NCI-H1436 treated with DMSO at 0.1 percent for 48 hours (cell line): ENCODE results near the gene ASIC1.

Experiments
- DNase-seq: peaks from one replicate; lab custom pipeline; 2025; lab: John Stamatoyannopoulos, UW

Gene ASIC1

DNA sequence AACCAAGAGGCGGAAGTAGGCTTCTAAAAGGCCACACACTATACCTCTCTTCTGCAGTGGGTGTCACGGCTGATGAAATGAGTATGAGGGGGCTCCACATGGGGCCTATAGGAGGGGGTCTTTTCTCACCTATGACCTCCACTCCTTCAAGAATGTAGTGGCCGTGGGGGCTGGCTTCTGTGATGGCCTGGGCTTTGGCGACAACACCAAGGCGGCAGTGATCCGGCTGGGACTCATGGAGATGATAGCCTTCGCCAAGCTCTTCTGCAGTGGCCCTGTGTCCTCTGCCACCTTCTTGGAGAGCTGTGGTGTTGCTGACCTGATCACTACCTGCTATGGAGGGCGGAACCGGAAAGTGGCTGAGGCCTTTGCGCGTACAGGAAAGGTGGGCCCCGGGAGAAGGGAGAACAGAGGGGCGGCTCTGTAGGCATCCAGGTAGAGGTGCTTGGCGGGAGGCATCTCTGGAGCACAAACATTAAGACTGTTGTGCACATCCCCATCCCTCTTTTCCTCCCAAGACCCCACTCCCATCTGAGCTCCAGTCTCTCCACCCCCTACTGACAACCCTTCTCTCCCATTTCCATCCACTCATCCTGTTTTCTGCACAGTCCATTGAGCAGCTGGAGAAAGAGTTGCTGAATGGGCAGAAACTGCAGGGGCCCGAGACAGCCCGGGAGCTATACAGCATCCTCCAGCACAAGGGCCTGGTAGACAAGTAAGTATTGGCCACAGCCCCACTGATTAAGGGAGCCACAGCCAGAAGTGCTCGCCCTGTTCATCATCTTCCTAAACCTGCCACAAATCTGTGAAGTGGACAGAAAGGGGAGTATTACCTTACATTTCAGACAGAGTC lies 50.2 kb downstream of the ASIC1 start:
- DNase-seq: no peak

DNA sequence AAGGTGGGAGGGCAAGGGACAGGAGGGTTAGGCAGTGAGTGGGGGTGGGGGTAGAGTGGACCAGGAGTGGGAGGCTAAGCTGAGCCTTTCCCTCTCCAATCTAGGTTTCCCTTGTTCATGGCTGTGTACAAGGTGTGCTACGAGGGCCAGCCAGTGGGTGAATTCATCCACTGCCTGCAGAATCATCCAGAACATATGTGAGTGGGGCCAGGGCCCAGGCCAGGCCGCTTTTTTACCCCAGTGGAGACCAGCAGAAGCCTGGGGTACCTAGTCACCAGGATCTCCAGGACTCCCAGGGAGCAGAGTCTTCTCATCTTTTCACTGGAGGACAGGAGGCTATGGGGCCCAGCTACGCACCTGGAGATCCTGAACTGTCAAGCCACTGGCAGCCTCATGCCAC lies 51.9 kb downstream of the ASIC1 start:
- DNase-seq: no peak

DNA sequence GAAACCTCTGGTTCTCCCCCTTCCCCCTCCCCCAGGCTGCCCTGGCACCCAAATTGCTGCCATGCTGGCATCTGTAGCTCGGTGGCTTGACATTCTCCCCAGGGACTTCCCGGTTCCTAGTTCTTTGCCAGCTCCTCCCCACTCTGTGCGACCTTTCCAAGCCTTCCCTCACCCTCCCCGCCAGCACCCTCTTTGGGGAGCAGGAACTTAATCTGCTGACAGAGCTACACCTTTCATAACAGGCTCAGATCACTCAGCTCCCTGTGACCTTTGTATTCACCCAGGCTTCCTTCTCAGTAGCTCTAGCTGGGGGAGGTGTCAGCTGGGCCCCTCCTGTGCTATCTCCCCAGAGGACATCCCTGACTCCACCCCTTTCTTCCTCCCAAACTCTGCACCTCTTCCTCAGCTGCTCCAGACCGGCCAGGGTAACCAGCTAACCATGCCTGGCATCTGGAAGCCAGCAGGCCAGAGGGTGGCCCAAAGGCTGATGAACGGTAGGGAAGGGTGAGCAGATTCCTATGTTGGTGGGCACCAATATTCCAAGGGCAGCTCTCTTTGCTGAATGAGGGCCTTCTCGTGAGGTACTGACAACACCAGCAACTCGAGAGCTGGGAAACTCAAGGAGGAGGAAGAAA lies 52.8 kb downstream of the ASIC1 start:
- DNase-seq: no peak

DNA sequence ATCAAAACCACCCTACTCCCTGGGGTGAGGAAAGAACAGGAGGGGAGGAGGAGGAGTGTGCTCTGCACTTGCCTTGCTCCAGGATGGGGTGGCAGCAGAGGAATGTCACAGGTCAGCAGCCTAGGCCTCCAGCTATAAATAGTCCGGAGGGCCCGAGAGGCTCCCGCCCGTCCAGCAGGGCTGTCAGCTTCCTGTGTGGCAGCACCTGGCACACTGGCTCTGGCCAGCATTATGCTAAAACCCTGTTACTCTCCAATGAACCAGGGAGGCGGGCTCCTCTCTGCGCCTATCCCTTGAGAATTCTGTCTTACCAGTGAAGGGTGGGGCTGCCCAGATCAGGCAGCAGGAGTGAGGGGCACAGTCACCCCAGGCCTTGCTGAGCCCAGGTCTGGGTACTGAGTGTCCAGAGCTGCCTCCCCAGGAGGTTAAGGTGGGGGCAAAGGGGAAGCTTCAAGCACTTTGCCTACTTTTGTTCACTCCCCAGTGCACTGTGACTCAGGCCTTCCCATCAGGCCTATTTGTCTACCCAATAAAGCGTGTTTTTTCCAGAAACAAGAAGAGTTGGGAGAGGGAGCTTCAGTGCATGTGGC lies 53.5 kb downstream of the ASIC1 start:
- DNase-seq: no peak

DNA sequence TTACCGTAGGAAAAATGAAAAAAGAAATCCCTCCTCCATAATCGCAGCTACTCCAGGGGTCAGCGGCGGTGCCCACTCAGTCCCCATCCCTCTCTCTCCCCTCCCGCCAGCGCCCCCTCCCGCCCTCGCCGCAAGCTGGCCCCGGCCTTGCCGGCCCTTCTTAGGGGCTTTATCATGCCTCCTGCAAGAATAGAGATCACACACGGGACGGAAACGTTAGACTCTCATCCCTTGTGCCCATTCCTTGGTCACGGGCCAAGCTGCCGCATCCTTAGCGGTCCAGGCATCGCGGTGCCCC lies 53.9 kb downstream of the ASIC1 start:
- no peak for DNase-seq

DNA sequence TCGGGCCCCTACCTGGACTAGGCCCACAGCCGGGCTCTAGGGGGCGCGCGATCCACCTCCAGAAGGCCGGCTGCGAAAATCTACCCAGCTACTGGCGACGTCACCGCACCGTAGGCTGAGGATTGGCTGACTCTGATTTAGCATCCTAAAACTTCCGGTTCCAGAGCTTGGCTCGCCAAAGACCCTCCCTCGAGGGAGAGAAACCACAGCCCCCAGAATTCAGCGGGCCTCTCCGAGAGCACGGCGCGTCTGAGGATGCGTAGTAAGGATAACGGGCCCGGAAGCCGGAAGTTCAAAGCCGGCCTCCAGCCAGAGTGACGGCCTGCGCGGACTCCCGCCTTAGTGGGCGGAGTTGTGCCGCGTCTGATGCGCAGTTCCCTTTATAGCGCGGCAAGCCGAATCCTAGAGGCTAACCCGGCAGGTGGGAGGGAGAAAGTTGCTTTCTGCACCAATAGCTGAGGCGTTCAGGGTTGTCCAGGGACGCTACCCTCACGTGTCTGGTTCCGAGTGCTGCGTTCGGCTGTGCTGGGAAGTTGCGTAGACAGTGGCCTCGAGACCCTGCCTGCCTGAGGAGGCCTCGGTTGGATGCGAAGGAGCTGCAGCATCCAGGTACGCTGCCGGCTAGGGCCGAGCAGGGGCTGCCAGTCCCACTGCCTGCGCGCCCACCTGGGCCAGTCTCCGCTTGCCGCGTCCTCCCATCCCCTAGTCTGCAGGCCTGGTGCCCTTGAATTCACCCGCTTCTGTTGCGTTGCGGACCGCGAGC lies 54.5 kb downstream of the ASIC1 start, which contains the start of gene COX14:
TSS of gene COX14 (plus strand) at position 544 of the 763 bp plus-strand sequence. CDS start 7,808 bp downstream, outside the sequence.
- peak; percentile 98 for DNase-seq

DNA sequence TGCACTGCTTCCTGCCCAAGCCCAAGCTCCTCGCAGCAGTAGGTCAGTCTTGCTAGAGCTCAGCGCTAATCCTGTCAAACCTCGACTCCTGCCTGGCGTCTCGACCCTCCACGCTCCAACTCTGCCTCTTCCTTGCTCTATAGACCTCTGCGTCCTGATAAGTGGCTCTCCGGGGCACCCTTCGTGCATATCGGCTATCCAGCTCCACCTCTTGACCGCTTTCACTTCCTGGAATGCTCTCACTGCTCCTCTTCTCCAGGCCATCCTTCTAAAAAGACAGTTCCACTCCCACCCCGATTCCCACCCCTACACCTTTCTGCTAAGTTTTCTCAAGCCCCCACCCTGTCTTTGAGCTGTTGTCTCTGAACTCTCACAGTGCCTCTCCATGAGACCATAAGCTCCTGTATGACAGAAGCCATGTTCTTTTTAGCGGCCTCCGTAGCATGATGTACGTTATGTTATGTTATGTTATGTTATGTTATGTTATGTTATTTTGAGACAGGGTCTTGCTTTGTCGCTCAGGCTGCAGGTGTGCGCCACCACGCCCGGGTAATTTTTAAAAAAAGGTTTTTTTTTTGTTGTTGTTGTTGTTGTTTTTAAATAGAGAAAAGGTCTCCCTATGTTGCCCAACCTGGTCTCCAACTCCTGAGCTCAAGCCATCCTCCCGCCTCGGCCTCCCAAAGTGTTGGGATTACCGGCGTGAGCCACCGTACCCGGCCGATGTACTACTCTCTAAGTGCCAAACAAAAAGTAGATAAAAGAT lies 55.2 kb downstream of the ASIC1 start:
- DNase-seq: no peak

DNA sequence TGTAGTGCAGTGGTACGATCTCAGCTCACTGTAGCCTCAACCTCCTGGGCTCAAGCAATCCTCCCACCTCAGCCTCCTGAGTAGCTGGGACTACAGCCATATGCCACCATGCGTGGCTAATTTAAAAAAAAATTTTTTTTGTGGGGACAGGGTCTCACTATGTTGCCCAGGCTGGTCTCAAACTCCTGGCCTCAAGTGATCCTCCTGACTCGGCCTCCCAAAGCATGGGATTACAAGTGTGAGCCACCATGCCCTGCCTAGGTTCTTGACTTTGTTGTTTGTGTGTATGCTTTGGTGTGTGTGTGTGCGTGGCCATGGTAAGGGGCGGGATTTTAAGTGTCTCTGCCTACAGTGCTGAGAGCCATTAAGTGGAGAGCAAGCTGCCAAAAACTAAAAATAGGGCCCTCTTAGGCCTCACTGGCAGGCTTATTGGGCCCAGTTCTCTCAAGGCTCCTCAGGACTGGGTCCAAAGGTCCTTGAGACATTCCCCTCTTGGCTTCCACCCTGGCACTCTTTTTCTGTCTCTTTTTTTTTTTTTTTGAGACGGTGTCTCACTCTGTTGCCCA lies 59.7 kb downstream of the ASIC1 start:
- no peak for DNase-seq

DNA sequence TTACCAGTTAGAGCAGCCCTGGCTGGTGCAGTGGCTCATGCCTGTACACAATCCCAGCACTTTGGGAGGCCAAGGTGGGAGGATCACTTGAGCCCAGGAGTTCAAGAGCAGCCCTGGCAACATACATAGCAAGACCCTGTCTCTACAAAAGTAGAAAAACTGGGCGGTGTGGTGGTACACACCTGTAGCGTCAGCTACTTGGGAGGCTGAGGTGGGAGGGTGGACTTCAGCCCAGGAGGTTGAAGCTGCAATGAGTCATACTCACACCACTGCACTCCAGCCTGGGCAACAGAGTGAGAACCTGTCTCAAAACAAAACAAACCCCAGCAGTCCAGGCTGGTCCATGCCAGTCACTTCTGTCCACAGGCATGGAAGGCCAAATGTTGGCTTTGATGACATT lies 62.0 kb downstream of the ASIC1 start:
- no peak for DNase-seq

DNA sequence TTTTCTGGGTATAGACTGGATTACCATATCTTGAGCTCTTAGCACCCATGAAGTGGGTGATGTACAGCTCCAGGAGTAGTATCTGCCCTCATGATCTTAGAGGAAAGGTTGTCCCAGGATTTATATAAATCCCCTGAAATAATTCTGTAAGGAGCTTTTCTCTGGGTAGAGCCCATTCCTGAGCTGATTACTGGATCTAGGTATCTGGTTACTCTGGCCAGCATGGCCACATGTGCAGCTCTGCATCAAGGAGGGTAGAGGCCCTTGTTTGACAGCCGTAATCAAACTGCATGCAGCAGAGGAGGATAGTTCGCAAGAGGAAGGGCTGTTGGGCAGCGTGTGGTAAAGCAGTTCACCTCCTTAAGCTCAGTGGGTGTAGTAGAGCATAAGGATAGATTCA lies 63.1 kb downstream of the ASIC1 start:
- DNase-seq: no peak

DNA sequence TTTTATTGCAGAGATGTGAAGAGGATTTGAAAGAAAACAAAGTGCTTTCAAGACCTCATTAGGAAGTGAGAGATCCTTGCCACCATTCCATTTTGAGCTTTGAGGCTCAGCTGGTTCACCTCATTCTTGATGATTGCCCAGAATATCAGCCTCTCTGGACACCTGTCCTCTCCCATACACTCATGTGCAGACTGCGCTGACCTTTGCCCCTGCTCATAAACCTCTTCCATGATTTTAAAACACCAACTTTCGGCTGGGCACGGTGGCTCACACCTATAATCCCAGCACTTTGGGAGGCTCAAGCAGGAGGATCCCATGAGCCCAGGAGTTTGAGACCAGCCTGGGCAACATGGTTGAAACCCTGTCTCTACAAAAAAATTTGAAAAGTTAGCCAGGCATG lies 63.6 kb downstream of the ASIC1 start:
- DNase-seq: no peak

DNA sequence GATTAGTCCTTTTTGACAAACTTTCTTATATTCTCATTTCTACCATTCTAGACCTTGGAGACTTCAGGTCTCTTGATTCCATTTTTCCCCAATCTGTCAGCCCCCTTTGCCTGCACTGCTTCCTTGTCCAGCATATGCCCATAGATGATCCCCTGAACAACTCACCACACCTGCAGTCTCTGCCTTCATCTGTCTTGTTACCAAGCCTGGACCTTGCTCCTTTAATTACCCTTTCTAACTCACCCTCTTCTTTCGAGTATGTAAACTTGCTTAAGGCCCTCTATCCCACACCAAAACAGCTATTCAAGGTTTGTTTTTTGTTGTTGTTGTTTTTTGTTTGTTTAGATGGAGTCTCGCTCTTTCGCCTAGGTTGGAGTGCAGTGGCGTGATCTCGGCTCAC lies 64.2 kb downstream of the ASIC1 start:
- DNase-seq: no peak

DNA sequence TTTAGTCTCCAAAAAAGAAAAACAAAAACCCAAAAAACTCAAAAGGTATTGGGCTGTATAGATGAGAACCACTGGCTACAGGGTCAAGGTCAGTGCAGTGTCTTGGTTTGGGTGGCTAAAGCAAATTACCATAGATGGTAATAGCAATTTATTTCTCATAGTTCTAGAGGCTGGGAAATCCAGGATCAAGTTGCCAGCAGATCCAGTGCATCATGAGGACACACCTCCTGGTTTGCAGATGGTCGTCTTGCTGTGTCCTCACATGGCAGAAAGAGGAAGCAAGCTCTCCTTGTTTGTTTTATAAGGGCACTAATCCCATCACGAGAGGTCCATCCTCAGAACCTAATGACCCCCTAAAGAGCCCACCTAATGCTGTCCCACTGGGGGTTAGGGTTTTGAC lies 65.8 kb downstream of the ASIC1 start:
- no peak for DNase-seq

DNA sequence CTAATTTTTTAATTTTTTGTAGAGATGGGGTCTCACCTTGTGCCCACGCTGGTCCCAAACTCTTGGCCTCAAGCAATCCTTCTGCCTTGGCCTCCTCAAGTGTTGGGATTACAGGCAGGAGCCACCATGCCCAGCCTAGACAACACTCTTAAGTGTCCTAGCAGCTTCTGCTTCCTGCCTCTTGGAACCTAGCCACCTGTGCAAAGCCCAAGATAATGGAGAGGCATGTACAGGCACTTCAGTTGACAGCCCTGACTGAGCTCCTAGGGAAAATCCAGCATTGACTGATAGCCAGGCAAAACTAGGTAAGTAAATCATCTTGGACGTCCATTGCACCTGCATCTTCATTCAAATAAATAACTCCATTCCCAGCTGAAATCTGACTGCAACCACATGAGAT lies 70.2 kb downstream of the ASIC1 start:
- no peak for DNase-seq

DNA sequence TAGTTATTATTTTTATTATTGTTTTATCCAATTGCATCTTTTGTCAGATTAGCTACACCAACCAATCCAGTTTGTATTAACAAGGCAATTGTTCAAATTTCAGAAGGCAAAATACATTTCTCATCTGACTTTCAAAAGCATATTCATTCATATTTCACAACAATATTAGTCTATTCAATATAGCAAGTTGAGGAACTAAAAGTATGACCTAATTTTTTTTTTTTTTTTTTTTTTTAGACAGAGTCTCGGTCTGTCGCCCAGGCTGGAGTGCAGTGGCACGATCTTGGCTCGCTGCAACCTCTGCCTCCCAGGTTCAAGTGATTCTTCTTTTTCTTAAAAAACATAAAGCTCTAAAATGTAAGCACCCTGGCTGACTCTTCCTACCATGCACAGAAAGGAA lies 71.9 kb downstream of the ASIC1 start:
- DNase-seq: no peak

DNA sequence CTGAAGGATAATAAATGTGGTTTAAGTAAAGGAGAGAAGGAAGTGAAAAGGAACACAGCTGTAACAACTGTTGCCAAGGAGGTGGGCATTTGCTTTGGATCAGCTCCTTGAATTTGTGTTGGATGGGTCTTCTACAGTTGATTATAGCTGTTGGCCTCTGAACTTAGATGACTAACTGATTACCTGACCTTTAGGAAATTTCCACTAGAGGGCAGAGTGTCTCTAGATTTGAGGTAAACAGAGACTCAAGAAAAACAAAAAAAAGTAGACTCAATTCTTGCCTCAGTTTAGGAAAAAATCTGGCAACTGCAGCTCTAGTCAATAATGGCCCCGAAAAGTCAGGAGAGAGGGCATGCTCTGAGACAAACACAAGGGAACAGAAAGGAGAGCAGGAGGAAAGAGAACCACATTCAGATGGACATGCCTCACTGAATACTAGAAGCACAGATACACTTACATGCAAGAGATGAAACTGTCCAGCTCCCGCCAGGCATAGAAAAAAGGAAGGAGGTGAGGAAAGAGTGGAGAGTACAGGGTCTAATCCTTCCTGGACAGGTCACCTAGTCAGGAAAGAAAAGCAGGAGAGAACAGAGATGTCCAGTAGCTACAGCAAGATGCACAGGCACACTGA lies 75.2 kb downstream of the ASIC1 start:
- no peak for DNase-seq
